Measurements from ENCODE around the gene SLC9A3.

The SLC9A3 gene

GRCh38 chr5:505951-506525, 18.2 kb downstream of the SLC9A3 start:
- DNase-seq (ENCODE audit: low read depth): no peak

- no peak for DNase-seq (ENCODE audit: low read depth)
These were observed 19.7 kb downstream of the SLC9A3 start for GRCh38 chr5:504326-505154.

- no peak for DNase-seq (ENCODE audit: low read depth)
These were observed 21.7 kb downstream of the SLC9A3 start for GRCh38 chr5:502325-503079.

GRCh38 chr5:501831-502184, 22.4 kb downstream of the SLC9A3 start:
- no peak for DNase-seq (ENCODE audit: low read depth)

GRCh38 chr5:501105-501830, 23.0 kb downstream of the SLC9A3 start:
- no peak for DNase-seq (ENCODE audit: low read depth)

GRCh38 chr5:500491-500890, 23.8 kb downstream of the SLC9A3 start:
- no peak for DNase-seq (ENCODE audit: low read depth)

- no peak for DNase-seq (ENCODE audit: low read depth)
These were observed 24.7 kb downstream of the SLC9A3 start for GRCh38 chr5:499233-500209.

GRCh38 chr5:497871-498509, 26.3 kb downstream of the SLC9A3 start:
- no peak for DNase-seq (ENCODE audit: low read depth)

GRCh38 chr5:497090-497700, 27.1 kb downstream of the SLC9A3 start:
- no peak for DNase-seq (ENCODE audit: low read depth)

- DNase-seq (ENCODE audit: low read depth): no peak
These were observed 28.2 kb downstream of the SLC9A3 start for GRCh38 chr5:496028-496427.

GRCh38 chr5:494667-495255, 29.5 kb downstream of the SLC9A3 start:
- no peak for DNase-seq (ENCODE audit: low read depth)

- DNase-seq (ENCODE audit: low read depth): no peak
These were observed 30.5 kb downstream of the SLC9A3 start for GRCh38 chr5:493758-494157.

- DNase-seq (ENCODE audit: low read depth): no peak
These were observed 31.0 kb downstream of the SLC9A3 start for GRCh38 chr5:493119-493701.

- no peak for DNase-seq (ENCODE audit: low read depth)
These were observed 31.8 kb downstream of the SLC9A3 start for GRCh38 chr5:492314-492893.

GRCh38 chr5:491856-492155, 32.4 kb downstream of the SLC9A3 start:
- DNase-seq (ENCODE audit: low read depth): no peak

GRCh38 chr5:491119-491855, 33.0 kb downstream of the SLC9A3 start:
- DNase-seq (ENCODE audit: low read depth): no peak

GRCh38 chr5:490116-491106, 33.8 kb downstream of the SLC9A3 start:
- no peak for DNase-seq (ENCODE audit: low read depth)

All from iris pigment epithelial cell (primary cell).